Endothelial cell of umbilical vein (primary cell): ENCODE data around the gene SH3PXD2B. TPM values are rescaled to one million over a fixed set of nuclear protein-coding genes. Genes with fewer than 3 reads are reported as not detected.

Experiments
- BruUV-seq: library from RNA; stranded (reverse); fragments of 400-500 nt; replicated peaks from 2 replicates; lab custom pipeline; 2021; lab: Mats Ljungman, UMichigan
- CTCF ChIA-PET: fragments of 300-600, 350-600 bp; sonication (Branson Sonifier 250); formaldehyde crosslinking; loops from one replicate; lab custom pipeline; 2021; ENCODE audit warnings: antibody characterized with exemption, inconsistent platforms; lab: Charles Lee
- POLR2A ChIA-PET: fragments of 300-600, 350-600 bp; sonication (Branson Sonifier 250); formaldehyde crosslinking; loops from one replicate; lab custom pipeline; 2021; ENCODE audit warnings: antibody characterized with exemption, inconsistent platforms; lab: Charles Lee
- DNase-seq: peaks from one replicate; pipeline ENCODE4 v3.0.0-alpha.2; 2011; ENCODE audit warnings: low read depth, low spot score
- FAIRE-seq: peaks from 2 replicates; lab custom pipeline; 2011; peaks lifted over from hg19 to GRCh38; lab: Jason Lieb, UNC
- H2AFZ ChIP-seq: 2 replicates; pipeline ENCODE4 v1.6.0; 2012; ENCODE audit warnings: low read depth, low read length, control low read depth, inconsistent platforms
- H3K27ac ChIP-seq: 2 replicates; pipeline ENCODE4 v1.5.1; 2011; ENCODE audit warnings: low read depth, mild to moderate bottlenecking, control low read depth, low read length, moderate library complexity; ENCODE audit not compliant: insufficient read depth
- H3K27me3 ChIP-seq, 2 experiments: 2 replicates each; pipeline versions ENCODE4 v1.6.0 to v1.6.1; 2011; ENCODE audit warnings: low read length in 2 of 2, mixed read lengths in 1 of 2; ENCODE audit not compliant: control insufficient read depth in 2 of 2, insufficient read depth in 2 of 2
- H3K36me3 ChIP-seq, 2 experiments: 2 replicates in 1 of 2; 3 replicates in 1 of 2; pipeline ENCODE4 v1.5.1; 2011; ENCODE audit warnings: low read length in 2 of 2, mild to moderate bottlenecking in 1 of 2, moderate library complexity in 1 of 2; ENCODE audit not compliant: control insufficient read depth in 2 of 2, insufficient read depth in 2 of 2; ENCODE audit errors: extremely low read depth in 1 of 2
- H3K4me1 ChIP-seq: 3 replicates; pipeline ENCODE4 v1.5.1; 2011; ENCODE audit warnings: mild to moderate bottlenecking, low read length; ENCODE audit not compliant: control insufficient read depth, insufficient read depth; ENCODE audit errors: extremely low read depth
- H3K4me2 ChIP-seq: 2 replicates; pipeline ENCODE4 v1.6.1; 2011; ENCODE audit warnings: low read length, control low read depth, mixed read lengths; ENCODE audit not compliant: insufficient read depth
- H3K4me3 ChIP-seq, 3 experiments: fragments of 200-600 bp in 1 of 3; sonication (generic), shearing (Covaris generic) in 1 of 3; replicated peaks in 1 of 3; 2 replicates each; pipeline ENCODE4 v1.5.1; 2011 to 2016; ENCODE audit warnings: control low read depth in 3 of 3, low read length in 3 of 3, mild to moderate bottlenecking in 2 of 3, inconsistent platforms in 1 of 3, low read depth in 1 of 3, moderate library complexity in 1 of 3; ENCODE audit not compliant: insufficient read depth in 1 of 3
- H3K79me2 ChIP-seq: 2 replicates; pipeline ENCODE4 v1.6.0; 2012; ENCODE audit warnings: low read length, inconsistent platforms; ENCODE audit not compliant: control insufficient read depth, insufficient read depth
- H3K9ac ChIP-seq: replicated peaks from 2 replicates; pipeline ENCODE3; 2011; ENCODE audit warnings: low read length, control low read depth; ENCODE audit not compliant: insufficient read depth; ENCODE audit errors: extremely low read depth
- H3K9me1 ChIP-seq: replicated peaks from 3 replicates; pipeline ENCODE4 v1.6.0; 2011; ENCODE audit warnings: mild to moderate bottlenecking, low read length; ENCODE audit not compliant: control insufficient read depth, insufficient read depth; ENCODE audit errors: extremely low read depth
- H3K9me3 ChIP-seq: replicated peaks from 2 replicates; pipeline ENCODE4 v1.5.1; 2012; ENCODE audit warnings: low read length, inconsistent platforms; ENCODE audit not compliant: control insufficient read depth, insufficient read depth
- H4K20me1 ChIP-seq: replicated peaks from 2 replicates; pipeline ENCODE3; 2011; ENCODE audit warnings: mild to moderate bottlenecking, low read length; ENCODE audit not compliant: control insufficient read depth, insufficient read depth; ENCODE audit errors: extremely low read depth
- EZH2 ChIP-seq: IDR thresholded peaks from 2 replicates; pipeline ENCODE4 v1.6.1; 2012; ENCODE audit warnings: borderline replicate concordance, low read depth, mild to moderate bottlenecking, moderate library complexity, low read length, inconsistent platforms; ENCODE audit not compliant: severe bottlenecking
- FOS ChIP-seq: IDR thresholded peaks from 2 replicates; pipeline ENCODE4 v1.6.1; 2011; ENCODE audit warnings: mild to moderate bottlenecking, low read length, moderate library complexity, borderline replicate concordance; ENCODE audit not compliant: insufficient read depth
- GATA2 ChIP-seq: IDR thresholded peaks from 2 replicates; pipeline ENCODE4 v1.7.0; 2011; ENCODE audit warnings: low read depth, mild to moderate bottlenecking, moderate library complexity, mixed read lengths, low read length; ENCODE audit not compliant: insufficient read length, insufficient read depth
- JUN ChIP-seq: IDR thresholded peaks from 2 replicates; pipeline ENCODE4 v1.6.1; 2011; ENCODE audit warnings: borderline replicate concordance, low read depth; ENCODE audit not compliant: insufficient read length, insufficient read depth
- MYC ChIP-seq: IDR thresholded peaks from one replicate; pipeline ENCODE4 v1.6.1; 2011; ENCODE audit warnings: mild to moderate bottlenecking, low read depth, low read length
- POLR2A ChIP-seq: IDR thresholded peaks from 2 replicates; pipeline ENCODE4 v1.6.1; 2012; ENCODE audit warnings: low read depth, mild to moderate bottlenecking, control low read depth, low read length
- POLR2AphosphoS5 ChIP-seq: IDR thresholded peaks from 2 replicates; pipeline ENCODE4 v1.6.1; 2012; ENCODE audit warnings: low read depth, mild to moderate bottlenecking, control low read depth, low read length, moderate library complexity; ENCODE audit not compliant: insufficient read depth
- dilution Hi-C: fragments of 300-500 bp; cut with MboI; formaldehyde crosslinking; loops from one replicate; pipeline ENCODE4 v1.15.0; 2019; ENCODE audit warnings: low sequenced_read_pairs; ENCODE audit not compliant: extremely low pct_ligation_motif_present
- intact Hi-C: fragments of 100-400 bp; cut with micrococcal nuclease; formaldehyde crosslinking; loops from one replicate; pipeline ENCODE4 v1.10.0; 2022
- polyA plus RNA-seq, 4 experiments: library from polyadenylated mRNA; depleted of rRNA in 3 of 4; stranded (reverse) in 3 of 4; unstranded in 1 of 4; fragments of >200 nt; gene quantifications; 2 replicates each; pipeline versions ENCODE4 v1.2.1 to v1.2.3, GENCODE V29; 2011 to 2012; ENCODE audit warnings: missing spikeins in 1 of 4
- total RNA-seq: library from RNA; stranded (reverse); gene quantifications from 2 replicates; pipeline ENCODE4 v1.2.3, GENCODE V29; 2021
- TF ChIP-seq, protein P1 (sequence below): IDR thresholded peaks from 2 replicates; pipeline ENCODE4 v1.6.1; 2011; ENCODE audit not compliant: insufficient read depth, insufficient read length
- TF ChIP-seq, protein P2 (sequence below), 2 donors: IDR thresholded peaks; 1 replicate in 1 of 2; 2 replicates in 1 of 2; pipeline ENCODE4 v1.5.1; 2011; ENCODE audit warnings: low read length in 2 of 2, mild to moderate bottlenecking in 2 of 2, moderate library complexity in 2 of 2, control low read depth in 1 of 2, inconsistent platforms in 1 of 2, low read depth in 1 of 2; ENCODE audit not compliant: insufficient read depth in 1 of 2; ENCODE audit errors: extremely low read depth in 1 of 2

SH3PXD2B gene
- total and polyA plus RNA-seq, 2 donors (not counting 3 experiments of a cell fraction or from before 2014, with no cell fraction given) = 23.5 to 66.3 TPM

DNA sequence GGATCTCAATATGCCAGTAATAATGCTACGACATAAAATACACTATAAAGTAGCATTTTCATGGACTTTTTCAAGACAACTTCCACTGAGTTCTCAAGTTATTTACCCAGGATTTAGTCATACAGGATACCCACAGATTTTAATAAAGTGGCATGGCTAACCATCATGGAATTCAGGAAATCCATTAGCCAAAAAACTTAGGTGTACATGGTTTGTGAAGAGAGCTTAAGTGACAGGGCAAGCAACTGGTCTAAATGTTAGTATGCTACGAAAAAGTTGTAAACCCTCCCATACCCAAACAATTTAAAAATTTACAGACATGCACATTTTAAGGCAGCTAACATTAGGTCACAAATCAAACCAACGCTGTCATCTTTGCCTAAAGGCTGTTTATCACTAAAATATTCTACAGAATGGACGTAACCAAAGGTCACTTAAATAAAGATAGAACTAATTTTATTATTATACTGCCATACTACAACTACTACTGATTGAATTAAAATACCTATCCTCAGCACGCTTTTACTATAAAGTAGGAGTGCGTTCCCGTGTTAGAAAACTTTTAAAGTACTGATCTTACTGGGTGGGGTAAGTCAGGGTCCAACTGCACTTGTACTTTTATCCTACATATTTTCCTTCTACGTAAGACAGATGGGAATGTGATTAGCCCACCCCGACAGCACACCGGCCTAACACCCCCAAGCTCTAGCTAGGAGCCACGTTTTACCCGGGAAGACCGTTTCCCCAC, 171.9 kb downstream of the SH3PXD2B start:
- Histone ChIP-seq H3K4me1 (peaks cover 21% of the 10 kb centered on the region), H3K4me2 (peak overlapping the region; percentile 100), H3K4me3 (peak overlapping the region; percentile 73 to 93 (median 92)), H3K9me1 (no peaks in the 10 kb centered on the region), H2AFZ (peak overlapping the region; percentile 79), H3K9ac (peak overlapping the region; percentile 73), H3K79me2 (peaks cover 58% of the 10 kb centered on the region), H4K20me1 (peaks cover 6% of the 10 kb centered on the region), H3K36me3 (no peaks in the 10 kb centered on the region), H3K27ac (peak overlapping the region; percentile 82), H3K27me3 (no peaks in the 10 kb centered on the region), H3K9me3 (no peaks in the 10 kb centered on the region)
- intact Hi-C loops = loop anchor here (1.0 to 5.0 kb wide), 5 partner anchors 170 to 865 kb away; partner anchors contain the start of genes FBXW11, FGF18 and SH3PXD2B
- ChIA-PET CTCF (interaction anchor here (0.7 to 2.8 kb wide), 22 partner anchors 10 to 864 kb away, joined by 3 to 25 read pairs (median 6); partner anchors contain the start of genes FBXW11 and STK10), POLR2A (interaction anchor here (0.7 to 1.6 kb wide), 4 partner anchors 11 to 175 kb away, joined by 3 to 7 read pairs (median 3); partner anchors contain the start of gene STK10)
- TF ChIP-seq, protein P1, sequence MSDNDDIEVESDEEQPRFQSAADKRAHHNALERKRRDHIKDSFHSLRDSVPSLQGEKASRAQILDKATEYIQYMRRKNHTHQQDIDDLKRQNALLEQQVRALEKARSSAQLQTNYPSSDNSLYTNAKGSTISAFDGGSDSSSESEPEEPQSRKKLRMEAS = no peak
- peak; percentile 15 for TF ChIP-seq FOS
- BruUV-seq = TSS peak; percentile 35
- FAIRE-seq = peak; percentile 38
- dilution Hi-C loops = no loop called here
- DNase-seq = peak; percentile 34

DNA sequence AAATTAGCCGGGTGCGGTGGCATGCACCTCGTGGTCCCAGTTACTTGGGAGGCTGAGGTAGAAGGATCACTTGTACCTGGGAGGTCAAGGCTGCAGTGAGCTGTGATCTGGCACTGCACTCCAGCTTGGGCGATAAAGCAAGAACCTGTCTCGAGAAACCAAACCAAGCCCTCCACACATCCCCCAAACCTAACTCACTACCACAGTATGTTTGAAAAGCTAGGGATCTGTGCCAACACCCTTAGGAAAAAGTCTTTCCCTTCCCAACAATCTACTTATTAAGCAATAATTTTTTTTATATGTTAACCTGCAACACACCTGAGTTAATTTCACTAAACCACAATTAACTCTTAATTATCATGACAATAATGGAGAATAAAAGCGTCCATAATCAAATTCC, 173.0 kb downstream of the SH3PXD2B start:
- TF ChIP-seq GATA2 (no peak), MYC (no peak), FOS (no peak), POLR2AphosphoS5 (no peak), POLR2A (no peak), EZH2 (no peak), JUN (no peak)
- TF ChIP-seq, protein P1 = no peak
- TF ChIP-seq, protein P2, sequence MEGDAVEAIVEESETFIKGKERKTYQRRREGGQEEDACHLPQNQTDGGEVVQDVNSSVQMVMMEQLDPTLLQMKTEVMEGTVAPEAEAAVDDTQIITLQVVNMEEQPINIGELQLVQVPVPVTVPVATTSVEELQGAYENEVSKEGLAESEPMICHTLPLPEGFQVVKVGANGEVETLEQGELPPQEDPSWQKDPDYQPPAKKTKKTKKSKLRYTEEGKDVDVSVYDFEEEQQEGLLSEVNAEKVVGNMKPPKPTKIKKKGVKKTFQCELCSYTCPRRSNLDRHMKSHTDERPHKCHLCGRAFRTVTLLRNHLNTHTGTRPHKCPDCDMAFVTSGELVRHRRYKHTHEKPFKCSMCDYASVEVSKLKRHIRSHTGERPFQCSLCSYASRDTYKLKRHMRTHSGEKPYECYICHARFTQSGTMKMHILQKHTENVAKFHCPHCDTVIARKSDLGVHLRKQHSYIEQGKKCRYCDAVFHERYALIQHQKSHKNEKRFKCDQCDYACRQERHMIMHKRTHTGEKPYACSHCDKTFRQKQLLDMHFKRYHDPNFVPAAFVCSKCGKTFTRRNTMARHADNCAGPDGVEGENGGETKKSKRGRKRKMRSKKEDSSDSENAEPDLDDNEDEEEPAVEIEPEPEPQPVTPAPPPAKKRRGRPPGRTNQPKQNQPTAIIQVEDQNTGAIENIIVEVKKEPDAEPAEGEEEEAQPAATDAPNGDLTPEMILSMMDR (IDR thresholded peaks at IDR 0.05; ENCODE audit: extremely low read depth in 1 of 2, insufficient read depth in 1 of 2, low read depth in 1 of 2, low read length in 2 of 2) = no peak
- H4K20me1 ChIP-seq = peaks cover 10% of the 10 kb centered on the region
- no peaks in the 10 kb centered on the region for H3K27me3 ChIP-seq
- intact Hi-C loops (loop anchor here (5.0 kb wide), 3 partner anchors 171 to 864 kb away; partner anchors contain the start of genes FBXW11, FGF18 and SH3PXD2B), dilution Hi-C loops (no loop called here)
- H3K36me3 ChIP-seq = no peaks in the 10 kb centered on the region
- no peak for FAIRE-seq
- peak overlapping the region; percentile 100 for H3K4me2 ChIP-seq
- no TSS peak for BruUV-seq
- ChIA-PET CTCF (interaction anchor here (1.2 to 2.8 kb wide), 4 partner anchors 11 to 369 kb away, joined by 3 to 22 read pairs (median 8); no protein-coding TSS in a partner anchor), POLR2A (no interaction called here)
- H3K4me3 ChIP-seq = peak overlapping the region in 1 of 3 experiments; percentile 93
- H3K9me3 ChIP-seq = no peaks in the 10 kb centered on the region
- H3K9ac ChIP-seq = no peak overlapping the region
- no peak for DNase-seq
- peaks cover 69% of the 10 kb centered on the region for H3K79me2 ChIP-seq
- no peak overlapping the region for H3K27ac ChIP-seq
- H3K4me1 ChIP-seq = peaks cover 23% of the 10 kb centered on the region
- no peak overlapping the region for H2AFZ ChIP-seq
- H3K9me1 ChIP-seq = no peaks in the 10 kb centered on the region
